ENCODE data around the gene HDGFL2.

The HDGFL2 gene

GRCh38 chr19:4499855-4500254, 27.8 kb downstream of the HDGFL2 start:
- DNase-seq = no peak

DNA sequence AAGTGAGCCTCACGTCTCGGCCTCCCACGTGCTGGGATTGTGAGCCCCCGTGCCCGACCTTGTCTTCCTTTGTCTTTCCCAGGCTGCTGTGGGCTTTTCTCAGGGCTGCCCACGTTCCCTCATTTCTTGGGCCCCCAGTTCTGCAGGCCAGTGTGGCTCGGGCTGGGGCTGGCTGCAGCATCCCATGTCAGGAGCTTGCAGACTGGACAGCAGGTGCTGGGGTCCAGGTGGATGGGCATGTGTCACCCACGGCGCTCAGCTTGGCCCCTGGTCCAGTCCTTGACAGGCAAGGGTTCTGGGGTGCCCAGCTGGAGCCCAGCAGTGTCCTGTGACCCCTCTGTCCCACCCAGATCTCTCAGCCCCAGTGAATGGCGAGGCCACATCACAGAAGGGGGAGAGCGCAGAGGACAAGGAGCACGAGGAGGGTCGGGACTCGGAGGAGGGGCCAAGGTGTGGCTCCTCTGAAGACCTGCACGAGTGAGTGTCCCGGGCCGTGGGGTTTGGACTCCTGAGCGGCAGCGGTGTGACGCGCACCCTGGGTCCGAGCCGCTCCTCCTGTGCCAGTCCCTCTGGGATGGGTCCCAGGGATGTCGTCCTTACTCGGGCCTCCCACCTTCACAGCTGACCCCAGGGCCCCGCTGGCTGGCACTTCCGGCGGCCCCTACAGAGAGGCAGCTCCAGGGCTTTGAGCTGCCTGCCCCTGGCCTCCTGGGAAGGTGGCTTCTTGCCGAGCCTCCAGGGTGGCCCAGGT, 28.9 kb downstream of the HDGFL2 start:
- no peak for DNase-seq

GRCh38 chr19:4501691-4502090, 29.6 kb downstream of the HDGFL2 start:
- DNase-seq = no peak

DNA sequence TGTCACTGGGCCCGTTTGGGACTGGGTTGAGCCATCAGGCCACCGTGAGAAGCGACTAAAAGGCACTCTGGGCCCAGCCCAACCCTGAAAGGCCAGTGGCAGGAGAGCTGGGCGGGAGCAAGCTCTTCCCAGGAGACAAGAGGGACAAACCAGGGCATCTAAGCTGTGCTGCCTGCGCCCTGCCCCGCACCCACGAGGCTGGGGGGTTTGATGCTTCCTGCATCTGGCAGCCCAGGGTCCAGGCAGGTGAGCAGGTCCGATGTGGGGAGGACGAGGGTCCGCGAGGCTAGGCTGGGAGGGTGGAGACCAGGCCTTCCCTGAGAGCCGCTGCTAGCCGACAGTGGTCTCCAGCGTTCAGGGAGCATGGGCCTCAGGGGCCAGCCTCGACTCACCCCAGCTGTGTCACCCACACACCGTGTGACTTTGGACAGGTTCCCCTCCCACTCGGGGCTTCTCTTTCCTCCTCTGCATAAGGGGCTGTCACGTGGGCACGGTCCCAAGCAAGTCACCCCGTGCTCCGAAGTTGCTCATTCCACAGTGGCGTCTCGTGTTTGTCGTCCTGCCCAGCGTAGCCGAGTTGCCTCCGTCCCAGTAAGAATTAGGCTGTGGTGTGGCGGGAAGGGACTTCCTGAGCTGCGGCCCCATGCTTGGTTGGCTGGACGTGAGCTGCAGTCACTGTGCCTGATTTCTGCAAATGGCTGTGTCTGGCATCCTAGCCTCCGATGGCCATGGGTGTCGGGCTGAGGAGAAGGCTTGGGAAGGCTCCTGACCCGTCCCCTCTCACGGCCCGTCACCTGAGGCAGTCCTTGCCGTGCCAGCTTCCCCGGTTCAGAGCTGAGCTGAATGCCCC, 30.4 kb downstream of the HDGFL2 start:
- DNase-seq = no peak

GRCh38 chr19:4503132-4503824, 31.2 kb downstream of the HDGFL2 start:
- no peak for DNase-seq

- no peak for DNase-seq
These were observed 31.7 kb downstream of the HDGFL2 start for GRCh38 chr19:4503825-4504170.

DNA sequence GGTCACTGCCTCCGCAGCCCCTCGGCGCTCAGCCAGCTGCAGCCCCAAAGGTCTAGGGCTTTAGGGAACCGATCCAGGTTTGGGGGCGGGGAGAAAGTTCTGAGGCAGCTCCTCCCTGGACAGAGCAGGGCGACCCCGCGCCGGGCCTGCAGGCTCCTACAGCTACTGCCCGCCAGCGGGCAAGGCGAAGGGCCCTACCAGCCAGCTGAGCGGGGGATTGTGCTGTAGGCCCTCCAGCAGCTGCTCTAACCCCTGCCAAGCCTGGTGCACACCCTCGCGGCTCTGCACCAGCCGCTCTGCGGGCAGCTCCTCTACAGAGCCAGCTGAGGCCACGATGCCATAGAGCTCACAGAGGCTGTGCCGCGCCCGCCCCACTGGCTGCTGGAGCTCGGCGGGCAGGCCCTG, 32.2 kb downstream of the HDGFL2 start:
- no peak for DNase-seq

DNA sequence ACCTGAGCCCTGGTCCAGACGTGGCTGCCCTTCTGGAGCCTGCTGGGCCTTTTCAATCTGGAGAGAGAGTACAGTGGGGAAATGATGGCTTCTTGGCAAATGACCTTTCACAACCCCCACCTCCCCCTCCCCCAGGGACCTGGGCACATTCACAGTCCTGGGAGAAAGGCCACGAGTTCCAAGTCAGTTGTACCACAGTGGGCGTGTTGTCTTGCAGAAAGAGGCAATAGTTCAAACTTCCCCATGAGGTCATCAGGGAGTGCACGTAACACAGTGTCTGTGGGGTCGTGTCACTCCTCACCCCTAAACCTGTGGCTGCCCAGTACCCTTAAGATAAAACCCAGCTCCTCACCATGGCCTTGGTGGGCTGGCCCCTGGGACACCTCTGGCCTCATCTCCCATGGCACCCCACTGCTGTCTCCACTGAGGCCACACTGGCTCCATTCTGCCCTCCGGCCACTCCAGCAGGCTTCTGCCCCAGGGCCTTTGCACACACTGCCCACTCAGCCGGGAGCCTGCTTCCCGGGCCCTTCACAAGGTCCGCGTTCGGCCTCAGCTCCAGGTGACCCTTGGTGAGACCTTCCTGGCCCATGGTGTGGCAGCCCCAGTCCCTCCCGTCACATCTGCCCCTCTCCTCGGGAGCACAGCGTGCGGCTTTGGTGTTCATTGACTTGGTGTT, 32.9 kb downstream of the HDGFL2 start:
- no peak for DNase-seq

- no peak for DNase-seq
These were observed 33.7 kb downstream of the HDGFL2 start for GRCh38 chr19:4505570-4506448.

DNA sequence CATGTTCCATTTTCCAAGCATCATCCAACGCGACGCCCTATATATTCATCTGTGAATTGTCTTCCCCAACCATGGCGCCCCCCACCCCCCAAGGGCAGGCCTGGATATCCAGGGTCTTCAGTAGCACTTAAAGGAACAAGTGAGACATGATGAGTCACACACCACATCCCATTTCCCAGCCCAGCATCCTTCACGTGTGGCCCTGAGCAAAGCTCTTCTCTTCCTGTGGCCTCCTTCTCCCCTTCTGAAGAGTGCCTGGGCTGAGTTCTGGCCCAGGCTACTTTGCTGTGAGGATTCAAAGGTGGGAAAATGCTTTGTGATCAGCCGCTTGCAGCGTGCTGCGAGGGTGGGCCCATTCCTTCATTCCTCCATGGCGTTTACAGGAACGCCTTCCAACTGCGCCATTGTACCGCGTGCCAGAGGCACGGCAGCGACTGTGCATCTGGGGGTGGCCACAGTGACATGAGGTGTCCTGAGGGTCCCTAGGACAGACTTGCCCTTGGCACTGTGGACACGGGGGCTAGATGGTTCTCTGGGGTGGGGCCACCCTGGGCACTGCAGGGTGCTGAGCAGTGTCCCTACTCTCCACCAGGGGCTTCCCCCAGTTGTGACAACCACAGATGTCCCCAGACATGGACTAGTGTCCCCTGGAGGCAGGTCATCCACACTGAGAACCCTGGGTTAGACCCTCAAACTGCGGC, 34.5 kb downstream of the HDGFL2 start:
- DNase-seq = no peak

DNA sequence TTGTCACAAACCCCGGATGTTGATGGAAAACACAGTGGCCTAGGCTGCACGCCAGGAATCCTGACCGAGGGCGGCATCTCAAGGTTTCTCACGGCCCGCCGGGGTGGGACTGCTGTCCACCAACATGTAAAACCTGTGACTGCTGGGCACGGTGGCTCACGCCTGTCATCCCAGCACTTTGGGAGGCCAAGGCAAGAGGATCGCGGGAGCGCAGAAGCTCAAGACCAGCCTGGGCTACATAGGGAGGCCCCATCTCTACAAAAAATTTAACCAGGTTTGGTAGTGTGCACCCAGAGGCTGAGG, 35.0 kb downstream of the HDGFL2 start:
- DNase-seq = no peak

- DNase-seq = no peak
These were observed 35.7 kb downstream of the HDGFL2 start for GRCh38 chr19:4507804-4508203.

GRCh38 chr19:4508698-4509097, 36.6 kb downstream of the HDGFL2 start:
- DNase-seq = no peak

- no peak for DNase-seq
These were observed 38.5 kb downstream of the HDGFL2 start for GRCh38 chr19:4510435-4511255.

- DNase-seq = no peak
These were observed 39.4 kb downstream of the HDGFL2 start for GRCh38 chr19:4511300-4512054.

GRCh38 chr19:4512070-4512469, 40.0 kb downstream of the HDGFL2 start:
- DNase-seq = no peak

- no peak for DNase-seq
These were observed 41.2 kb downstream of the HDGFL2 start for GRCh38 chr19:4513248-4513647.

DNA sequence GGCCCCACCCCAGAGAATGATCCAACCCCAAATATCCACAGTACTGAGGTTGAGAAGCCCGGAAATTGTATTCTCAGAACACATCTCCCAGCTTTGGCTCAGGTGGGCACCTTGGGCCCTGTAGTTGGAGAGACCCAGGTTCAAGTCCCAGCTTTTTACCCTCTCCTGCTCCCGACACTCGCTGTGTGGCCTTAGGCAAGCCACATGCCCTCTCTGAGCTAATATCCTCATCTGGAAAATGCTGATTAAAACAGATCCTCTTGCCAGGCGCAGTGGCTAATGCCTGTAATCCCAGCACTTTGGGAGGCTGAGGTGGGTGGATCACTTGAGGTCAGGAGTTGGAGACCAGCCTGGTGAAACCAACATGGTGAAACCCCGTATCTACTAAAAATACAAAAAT, 43.6 kb downstream of the HDGFL2 start:
- DNase-seq = no peak

- DNase-seq = no peak
These were observed 44.3 kb downstream of the HDGFL2 start for GRCh38 chr19:4516199-4516938.

Measured in activated naive CD4-positive, alpha-beta T cell treated with Interleukin-2 at 50 U/mL for 16 hours (primary cell).